B cell (primary cell): ENCODE measurements around the gene APP. TPM values are rescaled to one million over a fixed set of nuclear protein-coding genes. Genes with fewer than 3 reads are reported as not detected.

Experiments used
- ATAC-seq: fragments of 200-7000 bp; cut with Tn5 transposase; one replicate; pipeline ENCODE4 v1.10.0; 2021; ENCODE audit warnings: low read depth, mild to moderate bottlenecking, moderate number of reproducible peaks, moderate library complexity
- CTCF ChIA-PET: fragments of 350-600 bp; sonication (Branson Sonifier 250); formaldehyde crosslinking; loops from one replicate; lab custom pipeline; 2021; ENCODE audit warnings: antibody characterized with exemption, inconsistent platforms; lab: Charles Lee
- POLR2A ChIA-PET: fragments of 350-600 bp; sonication (Branson Sonifier 250); formaldehyde crosslinking; loops from one replicate; lab custom pipeline; 2021; ENCODE audit warnings: antibody characterized with exemption; lab: Charles Lee
- DNase-seq: peaks from one replicate; pipeline ENCODE4 v3.0.0; 2013
- H2AFZ ChIP-seq: 2 replicates; pipeline ENCODE4 v1.6.1; 2012; ENCODE audit warnings: mild to moderate bottlenecking, low read depth, low read length; ENCODE audit not compliant: insufficient read depth, poor library complexity, severe bottlenecking
- H3K27ac ChIP-seq, 2 donors: 1 replicate in 1 of 2; 2 replicates in 1 of 2; pipeline ENCODE4 v1.5.1; 2012 to 2013; ENCODE audit warnings: low read length in 2 of 2, mild to moderate bottlenecking in 2 of 2, moderate library complexity in 1 of 2
- H3K27me3 ChIP-seq, 4 experiments: fragments of 200-600 bp in 1 of 4; sonication (generic) in 1 of 4; replicated peaks in 1 of 4; 1 replicate in 2 of 4; 2 replicates in 2 of 4; pipeline versions ENCODE4 v1.6.1 to v1.7.0; 2013 to 2016; ENCODE audit warnings: low read length in 3 of 4, mild to moderate bottlenecking in 2 of 4, mixed read lengths in 1 of 4, moderate library complexity in 1 of 4; ENCODE audit not compliant: insufficient read depth in 4 of 4, control insufficient read depth in 3 of 4; ENCODE audit errors: control extremely low read depth in 1 of 4
- H3K36me3 ChIP-seq, 2 experiments: replicated peaks in 1 of 2; 1 replicate in 1 of 2; 2 replicates in 1 of 2; pipeline versions ENCODE4 v1.6.1 to v1.7.1; 2013; ENCODE audit warnings: low read length in 1 of 2; ENCODE audit not compliant: insufficient read depth in 2 of 2, control insufficient read depth in 1 of 2; ENCODE audit errors: control extremely low read depth in 1 of 2, extremely low read depth in 1 of 2
- H3K4me1 ChIP-seq, 2 donors: fragments of 200-600 bp in 1 of 2; sonication (generic) in 1 of 2; 1 replicate in 1 of 2; 2 replicates in 1 of 2; pipeline versions ENCODE4 v1.5.1 to v1.6.1; 2013 to 2017; ENCODE audit warnings: low read length in 2 of 2; ENCODE audit not compliant: control insufficient read depth in 2 of 2, insufficient read depth in 2 of 2
- H3K4me2 ChIP-seq: replicated peaks from 2 replicates; pipeline ENCODE3; 2012; ENCODE audit warnings: mild to moderate bottlenecking, low read depth, low read length; ENCODE audit not compliant: poor library complexity, severe bottlenecking
- H3K4me3 ChIP-seq, 5 experiments: fragments of 200-600 bp in 1 of 5; sonication (generic) in 1 of 5; 1 replicate in 3 of 5; 2 replicates in 2 of 5; pipeline versions ENCODE4 v1.5.1 to v1.7.0; 2011 to 2016; ENCODE audit warnings: low read length in 4 of 5, mild to moderate bottlenecking in 4 of 5, low read depth in 2 of 5, control low read depth in 1 of 5, moderate library complexity in 1 of 5; ENCODE audit not compliant: insufficient read depth in 1 of 5; ENCODE audit errors: control extremely low read depth in 1 of 5, extremely low read depth in 1 of 5
- H3K79me2 ChIP-seq: fragments of 200-600 bp; sonication (generic); one replicate; pipeline ENCODE4 v1.6.0; 2016; ENCODE audit warnings: low read length; ENCODE audit not compliant: control insufficient read depth, insufficient read depth
- H3K9ac ChIP-seq: fragments of 200-600 bp; sonication (generic); 2 replicates; pipeline ENCODE4 v1.6.1; 2017; ENCODE audit warnings: mild to moderate bottlenecking, low read length, moderate library complexity
- H3K9me3 ChIP-seq, 3 donors: one replicate each; pipeline versions ENCODE4 v1.6.1 to v1.7.1; 2013; ENCODE audit warnings: low read length in 2 of 3; ENCODE audit not compliant: control insufficient read depth in 2 of 3, insufficient read depth in 1 of 3; ENCODE audit errors: control extremely low read depth in 1 of 3
- H4K20me1 ChIP-seq: 2 replicates; pipeline ENCODE4 v1.6.0; 2012; ENCODE audit warnings: mild to moderate bottlenecking, low read length; ENCODE audit not compliant: insufficient read depth, control insufficient read depth, poor library complexity, severe bottlenecking
- H3K27ac Mint-ChIP-seq: one replicate; pipeline ENCODE4 v1.8.0; 2021; ENCODE audit warnings: mixed read lengths
- H3K27me3 Mint-ChIP-seq: one replicate; pipeline ENCODE4 v1.8.0; 2021; ENCODE audit warnings: mixed read lengths
- H3K4me1 Mint-ChIP-seq: one replicate; pipeline ENCODE4 v1.8.0; 2021; ENCODE audit warnings: mixed read lengths
- H3K4me3 Mint-ChIP-seq: one replicate; pipeline ENCODE4 v1.8.0; 2021; ENCODE audit warnings: mixed read lengths
- H3K9me3 Mint-ChIP-seq: one replicate; pipeline ENCODE4 v1.8.0; 2022; ENCODE audit warnings: mixed read lengths; ENCODE audit not compliant: insufficient read depth
- CTCF ChIP-seq: fragments of 200-600 bp; IDR thresholded peaks from one replicate; pipeline ENCODE4 v1.8.0; 2022; ENCODE audit warnings: antibody characterized with exemption, mild to moderate bottlenecking
- EZH2 ChIP-seq: IDR thresholded peaks from 2 replicates; pipeline ENCODE4 v1.6.1; 2012; ENCODE audit warnings: borderline replicate concordance, low read depth, mild to moderate bottlenecking, moderate library complexity, low read length; ENCODE audit not compliant: insufficient read depth, poor library complexity, severe bottlenecking
- WGBS: methylation state at CpG from one replicate; pipeline ENCODE4 v1.1.5; 2013; ENCODE audit warnings: missing lambda C conversion rate; ENCODE audit not compliant: insufficient coverage; 5-methylcytosine and 5-hydroxymethylcytosine counted together
- intact Hi-C: fragments of 100-400 bp; cut with micrococcal nuclease; formaldehyde crosslinking; loops from one replicate; pipeline ENCODE4 v1.10.0; 2022
- polyA plus RNA-seq: library from polyadenylated mRNA; depleted of rRNA; stranded (reverse); fragments of >200 nt; gene quantifications from 2 replicates; pipeline ENCODE4 v1.2.3, GENCODE V29; 2012
- total RNA-seq, 2 donors: library from RNA; stranded (reverse); fragments of 120-200 nt in 1 of 2; gene quantifications; 1 replicate in 1 of 2; 2 replicates in 1 of 2; pipeline versions ENCODE4 v1.2.3 to v1.2.4, GENCODE V29; 2013 to 2022

APP gene
- total and polyA plus RNA-seq, 2 donors (not counting 1 experiment from before 2014, with no cell fraction given) = 28.3 to 34.7 TPM

DNA sequence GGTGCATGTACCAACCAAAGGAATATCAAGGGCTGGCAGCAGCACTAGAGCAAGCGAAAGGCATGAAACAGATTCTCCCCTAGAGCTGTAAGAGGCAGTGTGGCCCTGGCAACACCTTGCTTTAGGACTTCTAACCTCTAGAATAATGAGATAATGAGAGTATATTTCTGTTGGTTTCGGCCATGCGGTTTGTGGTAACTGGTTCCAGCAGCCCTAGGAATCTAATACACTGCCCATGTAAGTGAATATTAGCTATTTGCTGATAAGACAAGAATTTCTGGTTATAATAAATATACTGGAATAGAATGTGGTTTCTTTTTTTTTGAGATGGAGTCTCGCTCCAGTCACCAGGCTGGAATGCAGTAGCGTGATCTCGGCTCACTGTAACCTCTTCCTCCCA, 236.4 kb downstream of the APP start:
- Histone ChIP-seq H3K9me3 (no peaks in the 10 kb centered on the region), H3K4me3 (no peak overlapping the region), H3K36me3 (no peaks in the 10 kb centered on the region), H3K4me1 (peaks cover 0 to 2% of the 10 kb centered on the region in 2 donors), H4K20me1 (no peaks in the 10 kb centered on the region), H3K4me2 (no peak overlapping the region), H3K27me3 (no peaks in the 10 kb centered on the region), H3K79me2 (no peaks in the 10 kb centered on the region), H2AFZ (no peak overlapping the region), H3K27ac (no peak overlapping the region), H3K9ac (no peak overlapping the region)
- Mint-ChIP-seq H3K4me1 (peaks cover 6% of the 10 kb centered on the region), H3K27ac (no peak overlapping the region), H3K27me3 (no peaks in the 10 kb centered on the region), H3K9me3 (no peaks in the 10 kb centered on the region), H3K4me3 (no peak overlapping the region)
- POLR2A ChIA-PET = no interaction called here
- no peak for ATAC-seq
- CTCF ChIA-PET = interaction anchor here (0.5 kb wide), 1 partner anchor 27 kb away, joined by 3 read pairs; no protein-coding TSS in a partner anchor
- TF ChIP-seq CTCF = no peak
- no peak for TF ChIP-seq EZH2
- intact Hi-C loops = no loop called here
- DNase-seq = no peak
- WGBS = no CpG with 5 or more reads among the region's 6 CpGs

GRCh38 chr21:25931765-25932164, 238.8 kb downstream of the APP start:
- ATAC-seq = no peak
- WGBS = no CpG with 5 or more reads among the region's 3 CpGs
- no peaks in the 10 kb centered on the region for H3K27me3 ChIP-seq
- no peaks in the 10 kb centered on the region for H4K20me1 ChIP-seq
- no peak overlapping the region for H3K4me3 ChIP-seq
- no peak overlapping the region for H3K4me3 Mint-ChIP-seq
- CTCF ChIA-PET = no interaction called here
- no peak overlapping the region for H3K9ac ChIP-seq
- H3K79me2 ChIP-seq = no peaks in the 10 kb centered on the region
- intact Hi-C loops = no loop called here
- TF ChIP-seq EZH2 = no peak
- no peak for TF ChIP-seq CTCF
- H2AFZ ChIP-seq = no peak overlapping the region
- no peaks in the 10 kb centered on the region for H3K4me1 ChIP-seq
- no peak overlapping the region for H3K4me2 ChIP-seq
- POLR2A ChIA-PET = no interaction called here
- H3K27ac ChIP-seq = no peak overlapping the region
- H3K4me1 Mint-ChIP-seq = peaks cover 3% of the 10 kb centered on the region
- H3K9me3 ChIP-seq = no peaks in the 10 kb centered on the region
- no peaks in the 10 kb centered on the region for H3K9me3 Mint-ChIP-seq
- H3K36me3 ChIP-seq = no peaks in the 10 kb centered on the region
- H3K27ac Mint-ChIP-seq = no peak overlapping the region
- no peaks in the 10 kb centered on the region for H3K27me3 Mint-ChIP-seq
- no peak for DNase-seq
